NCI-H2227 (cell line): ENCODE results near the gene CCT6B.
A peak's percentile ranks its signal among the peaks of the same experiment; 100 is the strongest.
"Not testable (repeated sequence)": the region's sequence is repeated elsewhere in the genome, so short reads cannot be mapped to it uniquely, and the experiment has no call there.

Source experiments
- DNase-seq: peaks from one replicate; lab custom pipeline; 2025; ENCODE audit not compliant: unreplicated experiment; lab: John Stamatoyannopoulos, UW

CCT6B gene

DNA sequence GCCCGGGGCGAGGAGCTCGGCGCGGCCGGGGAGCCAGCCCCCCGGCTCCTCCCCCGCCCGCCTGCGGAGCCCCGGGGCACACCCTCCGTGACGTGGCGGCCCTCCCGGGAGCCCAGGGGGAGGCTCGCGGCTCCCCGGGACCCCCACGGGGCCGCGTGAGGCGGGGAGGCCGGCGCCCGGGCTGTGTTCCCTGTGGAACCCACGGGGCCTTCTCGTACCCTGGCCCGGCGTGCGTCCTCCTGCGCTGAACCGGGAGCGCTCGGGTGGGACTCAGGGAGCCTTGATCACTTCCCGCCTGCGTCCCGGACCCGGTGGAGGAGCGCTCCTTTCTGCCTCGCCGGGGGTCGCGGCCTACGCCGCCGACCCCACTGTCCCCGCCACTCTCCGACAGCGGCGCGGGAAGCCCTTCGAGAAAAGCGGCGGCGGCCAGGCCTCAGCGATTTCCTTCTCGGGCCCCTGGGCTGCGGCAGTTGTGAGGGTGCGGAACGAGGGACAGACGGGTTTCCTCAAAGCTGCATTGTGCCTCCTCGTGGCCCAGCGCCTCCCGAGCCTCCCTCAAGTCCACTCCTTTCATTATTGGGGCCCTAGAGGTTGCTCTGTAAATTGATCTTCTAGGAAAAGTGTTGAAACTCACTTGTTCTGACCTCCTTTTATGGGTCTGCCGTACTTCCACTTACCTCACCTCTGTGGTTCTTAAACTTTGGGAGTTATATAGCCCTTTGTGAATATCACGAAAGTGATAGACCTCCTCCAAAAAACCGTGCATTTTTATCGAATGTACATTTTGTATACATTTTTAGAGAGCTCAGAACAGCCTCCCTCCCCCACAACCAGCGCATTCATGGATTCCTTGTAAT is 19.6 kb upstream of the CCT6B start:
- DNase-seq = peak; percentile 76

DNA sequence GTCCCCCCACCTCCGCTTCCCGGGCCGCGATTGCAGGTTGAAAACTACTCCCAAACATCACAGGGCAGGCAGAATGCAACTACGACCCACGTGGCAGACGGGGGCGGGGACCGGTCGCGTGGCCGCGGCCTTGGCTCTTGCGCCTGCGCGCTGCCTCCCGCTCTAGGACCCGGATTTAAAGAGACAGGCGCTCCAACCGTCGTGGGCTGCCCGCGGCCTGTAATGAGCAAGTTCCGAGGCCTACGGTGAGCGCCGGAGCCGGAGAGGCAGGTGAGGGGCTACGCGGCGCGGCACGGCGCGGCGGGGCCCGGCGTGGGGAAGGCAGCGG is 19.1 kb upstream of the CCT6B start, which contains the start of gene LIG3:
Gene LIG3, plus strand, starts transcription at position 160 of the 328 bp plus-strand sequence. CDS start 2,494 bp downstream, outside the sequence.
- peak; percentile 92 for DNase-seq

DNA sequence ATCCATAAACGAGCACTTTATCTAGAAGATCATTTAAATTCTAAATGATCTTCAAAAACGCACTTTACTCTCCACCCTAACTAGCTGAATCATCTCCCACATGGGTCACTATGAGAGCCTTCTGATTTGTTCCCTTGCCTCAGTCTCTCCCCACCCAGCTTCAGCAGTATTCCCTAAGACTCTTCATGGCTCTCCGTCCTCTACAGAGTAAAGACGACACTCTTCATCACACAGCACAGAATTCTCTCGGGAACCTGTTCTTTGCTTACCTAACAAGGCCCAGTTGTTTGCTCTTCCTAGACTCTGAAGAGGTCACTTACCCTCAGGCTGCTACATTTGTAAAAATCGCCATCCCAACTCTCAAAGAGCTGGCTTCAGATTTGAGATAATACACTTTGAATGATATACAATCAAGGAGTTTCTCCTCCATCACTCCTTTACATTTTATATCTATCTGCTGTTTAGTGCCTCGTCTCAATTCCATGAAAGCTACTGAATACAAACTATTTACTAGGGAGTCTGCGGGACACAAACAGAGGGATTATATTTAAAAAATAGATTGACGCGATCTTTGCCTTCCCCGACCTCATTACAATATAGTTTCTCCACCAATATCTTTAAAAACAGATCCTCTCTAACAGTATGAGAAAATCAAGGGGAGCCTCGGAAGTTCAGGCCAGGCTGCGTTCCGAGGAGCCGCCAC is 18.5 kb upstream of the CCT6B start:
- DNase-seq = peak; percentile 2

DNA sequence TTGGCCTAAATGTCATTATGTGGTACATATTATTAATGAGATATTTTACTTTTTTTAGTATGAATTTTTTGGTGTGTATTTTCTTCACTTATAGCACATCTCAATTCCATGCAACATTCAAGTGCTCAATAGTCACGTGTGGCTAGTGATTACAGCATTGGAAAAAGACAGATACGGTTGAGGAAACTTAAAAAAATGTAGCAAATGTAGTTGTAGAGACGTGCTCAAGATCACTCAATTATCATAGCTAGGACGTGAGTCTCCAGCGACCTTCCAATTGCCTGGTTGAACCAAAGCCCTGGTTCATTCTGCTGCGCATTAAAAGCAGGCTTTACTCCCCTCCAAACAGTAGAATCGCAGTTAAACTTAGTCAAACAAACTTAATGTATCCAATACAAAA is 17.9 kb upstream of the CCT6B start:
- DNase-seq = no peak

DNA sequence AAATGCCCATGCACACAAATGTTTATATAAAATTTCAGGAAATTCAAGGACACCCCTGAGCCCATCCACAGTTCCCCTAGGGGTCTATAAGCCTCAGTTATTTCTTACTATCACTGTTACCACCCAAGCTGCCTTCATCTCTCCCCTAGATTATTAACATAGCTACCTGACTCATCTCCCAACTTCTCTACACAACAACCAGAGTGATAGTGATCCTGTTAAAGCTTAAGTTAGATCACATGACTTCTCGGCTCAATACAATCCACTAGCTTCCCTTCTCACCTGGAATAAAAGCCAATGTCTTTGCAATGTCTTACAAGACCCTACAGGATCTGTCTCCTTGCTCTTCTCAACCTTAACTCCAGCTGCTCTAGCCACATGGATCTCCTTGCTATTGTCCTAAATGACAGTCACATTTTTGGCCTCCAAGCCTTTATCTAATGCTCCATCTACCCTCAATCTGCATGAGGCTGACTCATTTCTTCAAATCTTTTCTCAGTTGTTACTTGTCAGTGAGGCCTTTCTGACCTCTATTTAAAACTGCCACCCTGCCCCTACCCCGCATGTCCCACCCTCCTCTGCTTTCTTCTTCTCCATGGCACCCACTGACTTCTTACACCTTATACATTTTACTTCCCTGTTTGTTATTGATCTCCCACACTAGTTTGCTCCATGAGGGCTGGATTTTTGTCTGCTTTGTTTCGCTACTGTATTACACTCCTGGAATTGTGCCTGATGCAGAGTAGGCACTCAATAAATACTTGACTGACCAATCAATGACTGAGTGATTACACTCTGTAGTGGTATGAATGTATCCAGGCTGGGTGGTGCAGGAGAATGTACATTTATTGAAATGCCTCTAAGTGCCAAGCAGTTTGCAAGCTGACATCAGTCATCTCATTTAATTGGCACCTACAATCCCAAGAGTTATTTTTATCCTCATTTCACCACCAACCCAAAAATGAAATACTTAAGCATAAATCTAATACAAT is 13.8 kb upstream of the CCT6B start:
- DNase-seq = no peak

DNA sequence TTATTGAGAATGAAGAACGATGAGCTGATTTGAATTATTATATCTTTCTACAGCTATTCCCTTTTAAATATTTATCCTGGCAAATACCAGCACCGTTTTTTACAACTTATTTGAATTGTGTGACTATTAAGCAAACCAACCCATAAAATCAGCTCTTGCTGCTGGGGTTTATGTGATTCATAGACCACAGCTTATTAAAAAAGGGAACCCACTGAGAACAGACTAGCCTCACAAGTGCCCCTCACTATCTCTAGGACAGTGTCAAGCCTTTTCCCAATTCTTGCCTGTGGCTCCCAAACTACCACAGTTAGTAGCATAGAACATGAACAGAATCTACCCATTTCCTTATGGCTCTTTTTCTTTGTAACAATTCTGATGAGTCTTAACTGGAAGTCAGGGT is 12.9 kb upstream of the CCT6B start:
- no peak for DNase-seq

DNA sequence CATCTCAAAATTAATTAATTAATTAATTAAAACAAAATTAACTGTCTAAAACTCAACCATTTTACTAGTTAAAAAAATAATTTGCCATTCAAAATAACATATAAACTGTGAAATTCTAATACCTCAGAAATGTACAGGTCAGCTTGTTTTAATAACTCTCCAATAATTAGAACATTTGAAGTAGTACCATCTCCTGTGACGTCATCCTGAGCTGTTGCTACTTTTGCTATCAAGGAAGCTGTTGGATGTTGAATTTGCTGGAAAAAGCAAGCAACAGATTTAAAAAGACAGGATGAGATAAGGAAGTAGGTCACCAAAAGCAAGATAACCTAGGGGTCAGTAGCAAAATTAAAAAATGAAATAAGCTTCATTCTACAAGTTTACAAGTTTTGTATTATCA is 2.8 kb downstream of the CCT6B start:
- DNase-seq = no peak

DNA sequence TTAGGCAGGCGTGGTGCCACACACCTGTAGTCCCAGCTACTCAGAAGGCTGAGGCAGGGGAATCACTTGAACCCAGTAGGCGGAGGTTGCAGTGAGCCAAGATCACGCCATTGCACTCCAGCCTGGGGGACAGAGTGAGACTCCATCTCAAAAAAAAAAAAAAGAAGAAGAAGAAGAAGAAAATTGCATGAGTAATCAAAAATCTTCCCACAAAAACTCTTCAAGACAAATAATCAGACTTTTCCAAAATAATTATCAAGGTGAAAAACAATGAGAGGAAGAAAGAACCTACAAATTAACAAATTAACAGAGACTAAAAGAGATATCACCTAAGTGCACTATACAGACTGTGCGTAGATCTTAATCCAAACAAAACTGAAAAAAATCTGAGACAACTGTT is 10.5 kb downstream of the CCT6B start:
- DNase-seq = not testable (repeated sequence)

DNA sequence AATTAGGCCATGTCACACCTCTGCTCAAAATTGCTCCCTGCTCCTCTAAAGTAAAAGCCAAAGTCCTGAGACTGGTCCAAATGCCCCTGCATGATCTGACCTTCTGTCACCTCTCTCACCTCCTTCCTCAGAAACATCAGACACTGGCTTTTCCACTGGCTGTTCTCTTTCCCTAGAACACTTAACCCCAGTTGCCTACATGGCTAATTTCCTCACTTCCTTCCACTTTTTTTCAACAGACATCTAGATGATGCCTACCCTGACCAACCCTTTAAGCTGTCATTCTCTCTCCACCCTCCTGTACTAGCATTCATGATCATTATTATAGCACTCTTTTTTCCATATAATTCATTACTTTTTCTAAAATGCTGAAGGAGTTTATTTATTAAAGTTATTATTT is 31.0 kb downstream of the CCT6B start:
- no peak for DNase-seq

DNA sequence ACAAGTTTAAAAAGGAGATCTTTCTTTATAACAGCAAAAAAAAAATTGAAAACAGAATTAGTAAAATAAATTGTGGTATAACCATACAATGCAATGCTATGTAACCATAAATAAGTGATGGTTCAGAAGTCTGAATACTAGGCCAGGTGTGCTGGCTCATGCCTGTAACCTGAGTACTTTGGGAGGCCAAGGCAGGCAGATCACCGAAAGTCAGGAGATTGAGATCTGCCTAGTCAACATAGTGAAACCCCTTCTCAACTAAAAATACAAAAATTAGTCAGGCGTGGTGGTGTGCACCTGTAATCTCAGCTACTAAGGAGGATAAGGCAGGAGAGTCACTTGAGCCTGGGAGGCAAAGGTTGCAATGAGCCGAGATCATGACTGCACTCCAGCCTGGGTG is 34.6 kb downstream of the CCT6B start:
- no peak for DNase-seq

DNA sequence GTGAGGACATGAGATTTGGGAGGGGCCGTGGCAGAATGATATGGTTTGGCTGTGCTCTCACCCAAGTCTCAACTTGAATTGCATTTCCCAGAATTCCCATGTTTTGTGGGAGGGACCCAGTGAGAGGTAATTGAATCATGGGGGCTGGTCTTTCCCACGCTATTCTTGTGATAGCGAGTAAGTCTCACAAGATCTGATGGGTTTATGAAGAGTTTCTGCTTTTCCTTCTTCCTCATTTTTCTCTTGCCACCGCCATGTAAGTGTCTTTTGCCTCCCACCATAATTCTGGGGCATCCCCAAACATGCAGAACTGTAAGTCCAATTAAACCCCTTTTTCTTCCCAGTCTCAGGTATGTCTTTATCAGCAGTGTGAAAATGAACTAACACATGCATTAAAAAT is 40.6 kb downstream of the CCT6B start:
- no peak for DNase-seq

DNA sequence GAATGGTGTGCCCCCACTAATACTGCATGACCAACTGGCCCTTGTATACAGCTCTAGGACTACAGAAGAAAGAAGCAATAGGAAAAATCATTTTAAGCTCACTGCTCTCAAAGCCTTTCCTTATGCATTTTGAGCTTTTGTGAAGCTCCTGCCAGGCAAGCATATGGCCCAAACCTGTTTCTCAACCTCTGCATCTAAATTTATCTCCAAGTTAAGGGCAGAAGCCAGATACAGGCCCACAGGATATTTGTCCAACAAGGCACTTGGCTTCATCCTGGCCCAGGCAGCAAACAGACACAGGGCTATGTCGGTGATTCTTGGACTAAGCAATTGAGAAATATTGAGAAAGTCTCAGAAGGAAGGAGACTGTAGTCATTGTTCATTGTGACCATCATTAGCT is 43.9 kb downstream of the CCT6B start:
- no peak for DNase-seq

DNA sequence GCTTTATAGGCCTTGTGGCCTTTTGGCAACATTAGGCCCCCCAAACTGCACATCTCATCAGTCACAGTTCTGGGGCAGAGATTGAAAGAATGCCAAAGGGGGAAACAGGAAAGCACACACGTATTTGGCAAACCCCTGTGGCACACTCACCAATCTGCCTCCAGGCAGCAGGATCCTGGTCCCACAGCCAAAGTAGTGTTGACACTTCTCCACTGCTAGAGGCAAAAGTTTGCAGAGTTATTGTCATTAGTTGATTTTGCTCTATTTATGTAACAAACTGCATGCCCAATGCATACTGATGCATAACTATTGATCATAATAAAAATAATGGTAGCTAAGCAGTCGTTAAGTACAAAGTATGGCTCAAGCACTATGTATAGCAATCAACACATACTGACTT is 45.1 kb downstream of the CCT6B start:
- no peak for DNase-seq

DNA sequence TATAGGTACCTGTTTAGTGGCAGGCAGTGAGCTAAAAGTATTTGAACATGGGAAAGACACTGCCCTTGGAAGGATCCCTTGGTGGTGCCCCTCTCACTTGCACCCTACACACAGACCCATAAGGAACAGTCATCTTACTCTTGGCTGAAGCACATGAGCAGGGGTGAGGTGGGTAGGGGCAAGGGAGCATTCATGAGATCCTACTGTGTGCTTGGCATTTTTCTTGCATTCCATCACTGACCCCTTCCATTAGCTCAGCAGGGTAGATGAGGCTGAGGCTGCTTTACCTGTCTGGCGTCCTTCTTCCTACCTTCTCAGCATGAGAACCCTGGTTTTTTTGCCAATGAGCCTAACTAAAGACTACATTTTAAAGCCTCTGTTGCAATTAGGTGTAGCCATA is 48.3 kb downstream of the CCT6B start:
- no peak for DNase-seq

DNA sequence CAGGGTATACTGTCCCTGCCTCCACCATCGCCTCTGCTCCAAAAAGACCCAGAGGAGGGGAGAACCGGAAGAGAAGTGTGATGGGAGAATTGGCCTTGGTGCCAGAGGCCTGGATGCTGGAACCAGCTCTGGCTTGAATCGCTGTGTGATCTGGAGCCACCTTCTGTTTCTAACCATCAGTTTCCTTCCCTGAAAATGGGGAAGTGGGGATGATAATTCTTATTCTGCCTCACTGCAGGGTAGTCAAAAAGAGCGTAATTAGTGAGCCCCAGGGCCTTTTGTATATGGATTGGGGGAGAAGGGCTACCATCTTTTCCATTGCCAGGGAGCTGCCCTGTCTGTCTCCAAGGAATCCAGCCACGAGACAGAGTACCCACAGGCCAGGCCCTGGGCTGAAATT is 52.2 kb downstream of the CCT6B start:
- no peak for DNase-seq

DNA sequence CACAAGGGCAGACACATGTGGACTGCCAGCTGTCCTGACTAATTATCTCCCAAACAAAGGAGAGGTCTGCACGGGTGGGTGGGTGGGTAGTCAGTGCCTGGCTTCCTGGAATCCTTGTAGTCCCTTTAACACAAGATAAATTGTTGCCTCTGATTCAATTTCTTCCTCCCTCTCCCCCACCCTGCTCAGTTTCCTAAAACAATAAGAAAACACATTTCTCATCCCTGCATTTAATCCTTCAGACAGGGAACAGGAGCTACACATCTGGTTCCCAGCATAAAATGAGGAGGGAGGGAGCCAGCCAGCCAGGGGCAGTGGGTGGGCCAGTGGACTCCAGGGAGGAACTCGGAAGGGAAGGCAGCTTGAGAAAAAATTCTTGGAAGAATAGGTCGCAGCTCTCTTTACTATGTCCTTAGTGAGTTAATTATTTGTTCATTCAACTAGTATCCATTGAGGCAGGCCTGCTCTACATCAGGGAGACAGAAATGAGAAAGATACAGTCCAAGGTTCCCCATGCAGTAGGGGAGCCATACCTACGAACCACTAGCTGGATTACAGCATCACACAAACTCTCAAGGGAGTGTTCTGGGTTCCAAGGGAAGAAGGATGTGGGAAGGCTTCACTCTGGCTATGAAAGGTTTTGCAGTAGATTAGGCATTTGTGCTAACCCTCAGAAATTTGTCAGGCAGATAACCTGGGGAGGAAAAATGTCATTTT is 58.3 kb downstream of the CCT6B start:
- DNase-seq = peak; percentile 33

DNA sequence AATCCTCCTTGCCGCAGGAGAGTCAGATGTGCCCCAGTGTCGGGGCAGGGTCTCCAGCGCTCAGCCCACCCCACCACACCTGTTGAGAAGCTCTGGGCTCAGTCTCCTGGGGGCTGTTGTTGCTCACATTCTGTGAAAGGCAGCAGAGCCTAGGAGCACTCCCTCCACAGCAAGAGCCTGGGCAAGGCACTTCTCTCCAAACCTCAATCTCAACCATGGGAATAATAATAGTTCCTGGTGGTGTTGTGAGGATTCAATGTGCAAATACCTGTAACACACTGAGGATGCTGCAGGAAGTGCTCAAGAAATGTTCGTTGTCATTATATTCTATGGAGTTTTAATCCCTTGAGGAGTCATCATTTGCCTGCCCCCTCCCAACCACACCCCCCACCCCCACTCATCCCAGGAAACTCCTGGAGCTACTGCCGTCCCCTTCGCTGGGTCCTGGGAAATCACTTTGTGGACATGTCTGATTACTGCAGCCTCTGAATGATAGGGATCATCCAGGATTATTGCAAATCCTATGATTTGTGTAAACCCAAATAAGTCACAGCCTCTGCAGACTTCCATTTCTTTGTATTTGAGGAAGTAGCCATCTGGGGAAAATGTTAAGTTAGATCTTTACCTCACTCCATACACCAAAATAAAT is 61.5 kb downstream of the CCT6B start:
- no peak for DNase-seq

DNA sequence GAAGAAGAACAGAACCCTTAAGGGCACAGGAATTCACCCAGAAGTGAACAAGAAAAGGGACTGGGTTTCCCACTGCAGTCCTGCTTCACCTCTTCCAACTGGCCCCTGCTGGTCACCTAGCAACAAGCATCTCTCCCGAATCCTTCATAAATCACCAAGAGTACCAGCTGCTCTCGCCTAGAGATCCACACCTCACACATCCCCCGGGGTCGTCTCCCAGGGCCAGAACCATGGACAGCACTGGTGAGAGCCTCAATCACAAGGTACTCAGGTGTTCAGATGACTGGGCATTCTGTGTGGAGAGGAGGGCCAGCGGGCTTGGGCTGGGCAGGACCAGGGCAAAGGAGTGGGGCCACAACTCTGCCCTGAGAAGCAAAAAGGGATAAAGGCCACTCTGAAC is 65.9 kb downstream of the CCT6B start:
- DNase-seq = peak; percentile 45

DNA sequence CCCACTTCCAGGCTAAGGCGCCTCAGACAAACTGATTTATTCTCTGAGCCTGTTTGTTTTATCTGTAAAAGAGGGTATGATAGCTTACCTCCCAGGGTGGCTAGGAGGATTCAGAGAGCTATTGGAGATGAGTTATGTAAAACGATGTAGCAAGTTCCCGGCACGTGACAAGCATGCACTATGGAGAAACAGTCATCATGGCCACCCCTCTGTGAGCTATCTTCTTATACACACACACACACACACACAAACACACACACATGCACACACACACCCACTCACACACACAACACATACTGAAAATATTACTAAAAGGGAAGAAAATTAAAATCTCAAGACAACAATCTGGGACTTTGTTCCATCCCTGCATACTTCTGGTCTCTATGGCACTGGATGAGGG is 66.3 kb downstream of the CCT6B start:
- no peak for DNase-seq
